DMS53 (cell line): ENCODE measurements around the gene TFAP2D.

ENCODE experiments used
- DNase-seq: peaks from one replicate; lab custom pipeline; 2025; lab: John Stamatoyannopoulos, UW

TFAP2D gene

DNA sequence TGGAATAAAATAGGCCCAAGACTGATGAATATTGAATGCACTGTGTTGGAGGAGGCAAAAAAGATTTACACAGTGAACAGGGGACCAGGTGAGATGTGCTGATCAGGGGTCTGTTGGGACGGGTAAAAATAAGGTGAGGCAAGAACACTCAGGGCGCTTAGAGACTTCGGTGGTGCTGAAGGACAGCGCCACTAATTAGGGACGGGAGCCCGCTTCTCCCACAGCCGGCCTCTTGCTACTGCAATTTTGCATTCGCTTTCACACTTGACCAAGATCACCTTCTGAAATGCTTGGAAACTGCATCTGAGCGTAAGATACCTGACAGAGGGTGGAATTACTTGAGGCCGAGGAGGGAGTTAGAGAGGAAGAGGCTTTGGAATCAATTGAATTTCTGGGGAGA, 7.3 kb downstream of the TFAP2D start:
- no peak for DNase-seq

- DNase-seq: no peak
Measured at GRCh38 chr6:50721978-50722377, 8.7 kb downstream of the TFAP2D start.

DNA sequence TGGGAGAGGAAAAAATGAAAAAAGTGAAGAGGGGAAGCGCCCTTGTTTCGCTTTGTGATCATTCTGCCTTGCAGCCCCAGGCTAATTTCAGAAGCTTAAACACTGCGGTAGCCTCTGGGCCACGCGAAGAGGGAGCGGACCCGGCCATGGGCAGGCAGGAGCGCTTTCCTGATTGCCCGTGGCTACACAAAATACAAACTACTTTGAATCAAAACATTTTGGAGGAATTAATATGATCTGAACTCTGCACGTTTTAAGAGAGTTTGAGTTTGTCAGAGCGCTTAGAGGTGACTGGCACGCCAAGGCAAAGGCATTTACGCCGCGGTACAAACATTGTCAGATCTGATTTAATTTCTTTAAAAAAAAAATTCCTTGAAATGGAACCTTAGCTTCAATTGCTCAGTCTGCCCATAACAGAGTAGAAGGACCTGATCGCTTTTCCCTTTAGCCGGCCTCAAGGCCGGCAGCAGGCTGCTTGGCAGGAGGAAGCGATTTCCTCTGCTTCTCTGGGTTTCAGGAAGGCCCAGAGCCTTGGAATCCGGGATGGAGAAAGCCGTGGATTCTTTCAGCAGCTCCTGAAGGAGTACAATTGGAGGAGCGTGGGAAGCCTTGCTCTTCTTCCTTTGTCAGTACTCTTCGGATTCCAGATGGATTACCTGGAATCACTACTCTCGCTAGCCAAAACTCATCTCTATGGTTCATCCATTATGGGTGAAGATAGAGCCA, 9.7 kb downstream of the TFAP2D start:
- DNase-seq: no peak

DNA sequence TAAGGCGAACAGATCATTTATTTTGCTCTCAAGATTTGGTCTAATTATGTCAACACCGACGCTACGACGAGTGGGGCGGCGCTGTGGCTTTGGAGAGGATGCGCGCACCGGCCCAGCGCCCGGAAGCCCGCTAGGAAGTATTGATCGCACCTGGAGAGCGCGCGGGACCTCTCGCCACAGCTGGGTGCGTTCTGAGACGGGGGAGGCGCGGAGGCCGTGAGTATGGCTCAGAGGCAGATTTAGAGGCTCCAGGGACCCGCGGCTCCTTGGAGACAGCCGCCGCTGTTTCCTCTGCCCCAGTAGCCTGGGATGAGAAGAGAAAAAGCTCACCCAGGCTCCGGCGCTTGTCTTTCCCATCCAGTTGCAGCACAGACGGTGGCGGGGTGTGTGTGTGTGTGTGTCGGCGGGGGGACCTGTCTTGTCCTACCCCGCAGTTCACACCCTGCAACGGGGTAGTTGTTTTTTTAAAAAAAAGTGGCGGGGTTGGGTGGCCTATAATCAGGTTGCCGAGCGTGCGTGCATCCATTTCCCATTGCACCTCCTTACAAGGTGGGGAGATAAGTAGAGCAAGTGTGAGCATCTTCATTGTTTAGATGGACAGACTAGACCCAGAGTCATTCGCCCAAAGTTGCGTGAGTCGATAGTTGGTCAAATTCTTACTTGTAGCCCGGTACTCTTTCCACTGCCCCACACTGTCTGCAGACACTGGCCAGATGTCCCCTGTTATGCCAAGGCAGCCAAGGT, 11.2 kb downstream of the TFAP2D start:
- peak; percentile 82 for DNase-seq

GRCh38 chr6:50734488-50734887, 21.2 kb downstream of the TFAP2D start:
- no peak for DNase-seq

GRCh38 chr6:50742161-50742560, 28.8 kb downstream of the TFAP2D start:
- no peak for DNase-seq

- DNase-seq: no peak
Measured at GRCh38 chr6:50744976-50745375, 31.6 kb downstream of the TFAP2D start.

- DNase-seq: no peak
Measured at GRCh38 chr6:50762798-50763197, 49.5 kb downstream of the TFAP2D start.

GRCh38 chr6:50778696-50779095, 65.4 kb downstream of the TFAP2D start:
- no peak for DNase-seq

- DNase-seq: no peak
Measured at GRCh38 chr6:50780382-50780781, 67.1 kb downstream of the TFAP2D start.

- DNase-seq: peak; percentile 36
Measured at GRCh38 chr6:50785921-50786320, 72.6 kb downstream of the TFAP2D start.

GRCh38 chr6:50791900-50792508, 78.7 kb downstream of the TFAP2D start:
- peak; percentile 88 for DNase-seq

DNA sequence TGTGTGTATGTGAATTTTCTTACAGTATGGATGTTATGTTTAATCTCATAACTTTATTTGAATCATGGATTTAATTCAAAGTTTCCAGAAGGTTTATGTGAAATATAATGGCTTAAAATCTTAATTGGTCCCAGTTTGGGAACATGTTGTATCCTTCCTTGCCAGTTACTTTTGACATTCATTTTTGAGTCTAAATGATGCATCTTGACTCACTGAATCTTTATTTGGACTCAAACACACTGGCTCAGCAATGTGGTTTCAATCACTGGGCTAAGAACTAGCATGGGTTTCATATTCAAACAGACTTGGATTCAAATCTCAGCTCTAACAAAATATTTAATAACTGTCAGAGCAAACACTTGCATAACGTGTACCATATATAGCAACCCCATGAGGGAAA, 79.4 kb downstream of the TFAP2D start:
- DNase-seq: no peak

DNA sequence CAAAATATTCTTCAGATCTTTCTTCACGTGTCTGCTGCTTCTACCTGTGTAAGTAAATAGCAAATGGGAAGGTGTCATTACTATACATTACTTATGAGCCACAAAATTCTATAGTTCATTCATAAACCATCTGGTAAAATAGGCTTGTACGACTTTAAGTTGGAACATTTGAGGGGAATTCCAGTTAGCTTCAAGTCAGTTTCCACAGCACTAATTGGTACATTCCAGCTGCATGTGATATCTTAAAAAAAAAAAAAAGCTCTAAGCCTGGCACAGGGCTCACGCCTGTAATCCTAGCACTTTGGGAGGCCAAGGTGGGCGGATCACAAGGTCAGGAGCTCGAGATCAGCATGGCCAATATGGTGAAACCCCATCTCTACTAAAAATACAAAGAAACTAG, 82.2 kb downstream of the TFAP2D start:
- no peak for DNase-seq

DNA sequence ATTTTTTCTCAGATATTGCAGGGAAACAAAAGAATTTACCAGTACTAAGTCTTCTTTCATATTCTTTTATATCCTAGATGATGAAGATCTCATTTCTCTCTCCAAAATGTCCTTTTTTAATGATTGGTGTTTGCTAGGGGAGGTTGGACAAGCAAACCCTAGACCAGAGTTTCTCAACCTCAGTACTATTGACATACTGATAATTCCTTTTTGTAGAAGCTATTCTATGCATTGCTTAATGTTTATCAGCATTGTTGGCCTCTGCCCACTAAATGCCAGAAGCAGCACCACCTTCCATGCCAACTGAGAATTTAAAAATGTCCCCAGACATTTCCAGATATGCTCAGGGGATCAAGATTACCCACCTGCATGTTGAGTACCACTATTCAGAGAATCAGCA, 91.0 kb downstream of the TFAP2D start:
- DNase-seq: no peak

DNA sequence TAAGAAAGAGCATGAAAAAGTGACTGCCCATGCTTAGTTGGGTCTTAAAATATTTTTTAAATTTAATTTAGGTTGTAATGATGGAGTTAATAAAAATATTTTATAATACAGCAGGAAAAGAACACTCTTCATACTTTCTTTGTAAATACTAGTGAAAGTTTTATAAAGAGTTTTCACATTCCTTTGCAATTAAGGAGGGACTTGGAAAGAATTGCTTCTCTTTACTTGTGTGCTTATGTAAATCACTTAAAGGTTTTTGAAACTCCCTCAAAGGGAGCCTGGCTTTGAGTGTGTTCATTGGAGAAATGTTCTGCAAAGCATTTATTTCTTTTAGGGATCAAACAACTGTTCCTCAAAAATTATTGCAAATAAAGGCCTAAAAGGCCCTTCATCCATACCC, 93.7 kb downstream of the TFAP2D start:
- no peak for DNase-seq

DNA sequence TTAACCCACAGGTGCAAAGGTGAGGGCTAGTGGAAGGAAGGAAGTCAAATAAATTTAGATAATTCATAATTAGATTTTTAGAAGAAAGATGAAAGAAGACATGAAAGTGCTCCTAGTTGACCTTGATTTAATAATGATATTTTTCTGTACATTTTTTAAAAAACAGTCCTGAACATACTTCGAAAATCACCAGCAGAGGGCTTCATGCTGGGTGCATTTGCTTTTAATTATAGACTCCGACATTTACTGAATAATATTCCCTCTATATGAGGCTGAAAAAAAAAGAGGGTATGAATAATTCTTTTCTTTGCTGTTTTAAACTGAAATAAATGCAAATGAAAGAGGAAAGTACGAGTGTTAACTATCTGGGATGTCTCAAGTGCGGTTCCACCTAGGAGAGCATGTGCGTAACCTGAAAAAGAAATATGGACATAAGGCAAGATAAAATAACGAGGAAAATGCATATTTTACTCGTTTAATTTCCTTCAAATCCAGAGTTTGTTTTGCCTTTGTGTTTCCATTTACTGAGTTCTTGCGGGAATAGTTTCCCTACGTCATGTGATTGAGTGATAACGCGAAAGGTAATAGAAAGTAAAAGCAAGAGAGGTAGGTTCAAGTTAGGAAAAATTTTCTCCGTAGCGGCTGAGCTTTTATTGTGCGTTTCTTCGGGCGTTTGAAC, 102.2 kb downstream of the TFAP2D start:
- peak; percentile 61 for DNase-seq

- DNase-seq: peak; percentile 90
Measured at GRCh38 chr6:50816115-50816675, 102.9 kb downstream of the TFAP2D start.

GRCh38 chr6:50816947-50817645, 103.8 kb downstream of the TFAP2D start:
- no peak for DNase-seq

DNA sequence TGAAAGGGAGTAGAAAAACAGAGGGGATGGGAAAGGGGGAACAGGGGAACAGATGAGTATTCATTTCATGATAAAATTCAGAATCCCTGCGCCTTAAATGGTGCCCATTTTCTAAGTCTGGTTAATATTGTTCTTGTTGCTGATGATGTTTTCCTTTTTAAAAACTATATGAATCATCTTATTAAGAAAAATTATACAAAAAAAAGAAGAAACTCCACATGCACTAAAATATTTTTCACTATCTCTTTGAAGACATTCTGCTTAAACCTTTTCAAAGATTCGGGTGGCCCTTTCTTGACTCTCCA, 104.3 kb downstream of the TFAP2D start:
- DNase-seq: no peak

GRCh38 chr6:50818020-50818419, 104.7 kb downstream of the TFAP2D start:
- no peak for DNase-seq

GRCh38 chr6:50818673-50819072, 105.3 kb downstream of the TFAP2D start, which contains the start of gene TFAP2B:
TSS of gene TFAP2B (plus strand) at chr6:50818871. CDS start at chr6:50818892, 21 bp downstream.
- DNase-seq: no peak
